Endothelial cell of umbilical vein (primary cell): ENCODE measurements around the gene GRIFIN. TPM values are rescaled to one million over a fixed set of nuclear protein-coding genes. Genes with fewer than 3 reads are reported as not detected.

ENCODE experiments used
- BruUV-seq: library from RNA; stranded (reverse); fragments of 400-500 nt; replicated peaks from 2 replicates; lab custom pipeline; 2021; lab: Mats Ljungman, UMichigan
- CTCF ChIA-PET: fragments of 300-600, 350-600 bp; sonication (Branson Sonifier 250); formaldehyde crosslinking; loops from one replicate; lab custom pipeline; 2021; ENCODE audit warnings: antibody characterized with exemption, inconsistent platforms; lab: Charles Lee
- POLR2A ChIA-PET: fragments of 300-600, 350-600 bp; sonication (Branson Sonifier 250); formaldehyde crosslinking; loops from one replicate; lab custom pipeline; 2021; ENCODE audit warnings: antibody characterized with exemption, inconsistent platforms; lab: Charles Lee
- DNase-seq: peaks from one replicate; pipeline ENCODE4 v3.0.0-alpha.2; 2011; ENCODE audit warnings: low read depth, low spot score
- FAIRE-seq: peaks from 2 replicates; lab custom pipeline; 2011; peaks lifted over from hg19 to GRCh38; lab: Jason Lieb, UNC
- H2AFZ ChIP-seq: 2 replicates; pipeline ENCODE4 v1.6.0; 2012; ENCODE audit warnings: low read depth, low read length, control low read depth, inconsistent platforms
- H3K27ac ChIP-seq: 2 replicates; pipeline ENCODE4 v1.5.1; 2011; ENCODE audit warnings: low read depth, mild to moderate bottlenecking, control low read depth, low read length, moderate library complexity; ENCODE audit not compliant: insufficient read depth
- H3K27me3 ChIP-seq, 2 experiments: 2 replicates each; pipeline versions ENCODE4 v1.6.0 to v1.6.1; 2011; ENCODE audit warnings: low read length in 2 of 2, mixed read lengths in 1 of 2; ENCODE audit not compliant: control insufficient read depth in 2 of 2, insufficient read depth in 2 of 2
- H3K36me3 ChIP-seq, 2 experiments: 2 replicates in 1 of 2; 3 replicates in 1 of 2; pipeline ENCODE4 v1.5.1; 2011; ENCODE audit warnings: low read length in 2 of 2, mild to moderate bottlenecking in 1 of 2, moderate library complexity in 1 of 2; ENCODE audit not compliant: control insufficient read depth in 2 of 2, insufficient read depth in 2 of 2; ENCODE audit errors: extremely low read depth in 1 of 2
- H3K4me1 ChIP-seq: 3 replicates; pipeline ENCODE4 v1.5.1; 2011; ENCODE audit warnings: mild to moderate bottlenecking, low read length; ENCODE audit not compliant: control insufficient read depth, insufficient read depth; ENCODE audit errors: extremely low read depth
- H3K4me2 ChIP-seq: 2 replicates; pipeline ENCODE4 v1.6.1; 2011; ENCODE audit warnings: low read length, control low read depth, mixed read lengths; ENCODE audit not compliant: insufficient read depth
- H3K4me3 ChIP-seq, 3 experiments: fragments of 200-600 bp in 1 of 3; sonication (generic), shearing (Covaris generic) in 1 of 3; replicated peaks in 1 of 3; 2 replicates each; pipeline ENCODE4 v1.5.1; 2011 to 2016; ENCODE audit warnings: control low read depth in 3 of 3, low read length in 3 of 3, mild to moderate bottlenecking in 2 of 3, inconsistent platforms in 1 of 3, low read depth in 1 of 3, moderate library complexity in 1 of 3; ENCODE audit not compliant: insufficient read depth in 1 of 3
- H3K79me2 ChIP-seq: 2 replicates; pipeline ENCODE4 v1.6.0; 2012; ENCODE audit warnings: low read length, inconsistent platforms; ENCODE audit not compliant: control insufficient read depth, insufficient read depth
- H3K9ac ChIP-seq: replicated peaks from 2 replicates; pipeline ENCODE3; 2011; ENCODE audit warnings: low read length, control low read depth; ENCODE audit not compliant: insufficient read depth; ENCODE audit errors: extremely low read depth
- H3K9me1 ChIP-seq: replicated peaks from 3 replicates; pipeline ENCODE4 v1.6.0; 2011; ENCODE audit warnings: mild to moderate bottlenecking, low read length; ENCODE audit not compliant: control insufficient read depth, insufficient read depth; ENCODE audit errors: extremely low read depth
- H3K9me3 ChIP-seq: replicated peaks from 2 replicates; pipeline ENCODE4 v1.5.1; 2012; ENCODE audit warnings: low read length, inconsistent platforms; ENCODE audit not compliant: control insufficient read depth, insufficient read depth
- H4K20me1 ChIP-seq: replicated peaks from 2 replicates; pipeline ENCODE3; 2011; ENCODE audit warnings: mild to moderate bottlenecking, low read length; ENCODE audit not compliant: control insufficient read depth, insufficient read depth; ENCODE audit errors: extremely low read depth
- EZH2 ChIP-seq: IDR thresholded peaks from 2 replicates; pipeline ENCODE4 v1.6.1; 2012; ENCODE audit warnings: borderline replicate concordance, low read depth, mild to moderate bottlenecking, moderate library complexity, low read length, inconsistent platforms; ENCODE audit not compliant: severe bottlenecking
- FOS ChIP-seq: IDR thresholded peaks from 2 replicates; pipeline ENCODE4 v1.6.1; 2011; ENCODE audit warnings: mild to moderate bottlenecking, low read length, moderate library complexity, borderline replicate concordance; ENCODE audit not compliant: insufficient read depth
- GATA2 ChIP-seq: IDR thresholded peaks from 2 replicates; pipeline ENCODE4 v1.7.0; 2011; ENCODE audit warnings: low read depth, mild to moderate bottlenecking, moderate library complexity, mixed read lengths, low read length; ENCODE audit not compliant: insufficient read length, insufficient read depth
- JUN ChIP-seq: IDR thresholded peaks from 2 replicates; pipeline ENCODE4 v1.6.1; 2011; ENCODE audit warnings: borderline replicate concordance, low read depth; ENCODE audit not compliant: insufficient read length, insufficient read depth
- MYC ChIP-seq: IDR thresholded peaks from one replicate; pipeline ENCODE4 v1.6.1; 2011; ENCODE audit warnings: mild to moderate bottlenecking, low read depth, low read length
- POLR2A ChIP-seq: IDR thresholded peaks from 2 replicates; pipeline ENCODE4 v1.6.1; 2012; ENCODE audit warnings: low read depth, mild to moderate bottlenecking, control low read depth, low read length
- POLR2AphosphoS5 ChIP-seq: IDR thresholded peaks from 2 replicates; pipeline ENCODE4 v1.6.1; 2012; ENCODE audit warnings: low read depth, mild to moderate bottlenecking, control low read depth, low read length, moderate library complexity; ENCODE audit not compliant: insufficient read depth
- dilution Hi-C: fragments of 300-500 bp; cut with MboI; formaldehyde crosslinking; loops from one replicate; pipeline ENCODE4 v1.15.0; 2019; ENCODE audit warnings: low sequenced_read_pairs; ENCODE audit not compliant: extremely low pct_ligation_motif_present
- intact Hi-C: fragments of 100-400 bp; cut with micrococcal nuclease; formaldehyde crosslinking; loops from one replicate; pipeline ENCODE4 v1.10.0; 2022
- polyA plus RNA-seq, 4 experiments: library from polyadenylated mRNA; depleted of rRNA in 3 of 4; stranded (reverse) in 3 of 4; unstranded in 1 of 4; fragments of >200 nt; gene quantifications; 2 replicates each; pipeline versions ENCODE4 v1.2.1 to v1.2.3, GENCODE V29; 2011 to 2012; ENCODE audit warnings: missing spikeins in 1 of 4
- total RNA-seq: library from RNA; stranded (reverse); gene quantifications from 2 replicates; pipeline ENCODE4 v1.2.3, GENCODE V29; 2021
- TF ChIP-seq, protein P1 (sequence below), 2 donors: IDR thresholded peaks; 1 replicate in 1 of 2; 2 replicates in 1 of 2; pipeline ENCODE4 v1.5.1; 2011; ENCODE audit warnings: low read length in 2 of 2, mild to moderate bottlenecking in 2 of 2, moderate library complexity in 2 of 2, control low read depth in 1 of 2, inconsistent platforms in 1 of 2, low read depth in 1 of 2; ENCODE audit not compliant: insufficient read depth in 1 of 2; ENCODE audit errors: extremely low read depth in 1 of 2
- TF ChIP-seq, protein P2 (sequence below): IDR thresholded peaks from 2 replicates; pipeline ENCODE4 v1.6.1; 2011; ENCODE audit not compliant: insufficient read depth, insufficient read length

The GRIFIN gene
- total and polyA plus RNA-seq, 2 donors (not counting 3 experiments of a cell fraction or from before 2014, with no cell fraction given): not detected

DNA sequence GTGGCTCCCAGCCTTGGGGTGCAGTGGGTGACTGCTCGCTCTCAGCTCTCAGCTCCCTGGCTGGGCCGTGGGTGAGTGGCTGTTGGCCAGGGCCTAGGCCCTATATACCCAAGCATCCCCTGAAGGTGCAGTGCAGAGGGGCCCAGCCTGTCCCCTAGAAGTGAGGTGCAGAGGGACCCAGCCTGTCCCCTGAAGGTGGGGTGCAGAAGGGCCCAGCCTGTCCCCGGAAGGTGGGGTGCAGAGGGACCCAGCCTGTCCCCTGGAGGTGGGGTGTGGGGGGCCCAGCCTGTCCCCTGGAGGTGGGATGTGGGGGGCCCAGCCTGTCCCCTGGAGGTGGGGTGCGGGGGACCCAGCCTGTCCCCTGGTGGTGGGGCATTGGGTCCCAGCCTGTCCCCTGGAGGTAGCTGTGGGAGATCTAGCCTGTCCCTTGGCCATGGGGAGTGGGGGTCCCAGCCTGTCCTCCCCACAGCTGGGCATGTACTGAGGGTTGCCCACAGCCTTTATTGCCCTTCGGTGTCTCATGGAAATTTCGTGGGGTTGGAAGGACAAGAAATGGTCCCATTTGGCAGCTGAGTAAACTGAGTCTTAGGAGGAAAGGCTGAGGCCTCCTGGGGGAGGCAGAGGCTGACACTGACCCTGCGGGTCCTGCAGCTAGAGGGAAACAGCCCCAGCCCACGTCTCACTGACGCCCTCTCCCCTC, 25.9 kb upstream of the GRIFIN start:
- ChIA-PET CTCF (interaction anchor here (0.6 to 1.2 kb wide), 3 partner anchors 9 to 103 kb away, joined by 3 to 4 read pairs (median 4); no protein-coding TSS in a partner anchor), POLR2A (no interaction called here)
- Histone ChIP-seq H3K4me1 (no peaks in the 10 kb centered on the region), H3K9ac (no peak overlapping the region), H3K79me2 (no peaks in the 10 kb centered on the region), H3K27ac (no peak overlapping the region), H3K9me3 (no peaks in the 10 kb centered on the region), H2AFZ (no peak overlapping the region), H3K4me3 (no peak overlapping the region), H3K27me3 (no peaks in the 10 kb centered on the region), H3K4me2 (no peak overlapping the region), H3K9me1 (no peaks in the 10 kb centered on the region), H4K20me1 (no peaks in the 10 kb centered on the region), H3K36me3 (no peaks in the 10 kb centered on the region)
- dilution Hi-C loops: no loop called here
- intact Hi-C loops: no loop called here
- no peak for DNase-seq
- BruUV-seq: no TSS peak
- no peak for FAIRE-seq
- TF ChIP-seq JUN (no peak), FOS (no peak), POLR2A (no peak), GATA2 (no peak), POLR2AphosphoS5 (no peak), MYC (no peak), EZH2 (no peak)
- TF ChIP-seq, protein P1, sequence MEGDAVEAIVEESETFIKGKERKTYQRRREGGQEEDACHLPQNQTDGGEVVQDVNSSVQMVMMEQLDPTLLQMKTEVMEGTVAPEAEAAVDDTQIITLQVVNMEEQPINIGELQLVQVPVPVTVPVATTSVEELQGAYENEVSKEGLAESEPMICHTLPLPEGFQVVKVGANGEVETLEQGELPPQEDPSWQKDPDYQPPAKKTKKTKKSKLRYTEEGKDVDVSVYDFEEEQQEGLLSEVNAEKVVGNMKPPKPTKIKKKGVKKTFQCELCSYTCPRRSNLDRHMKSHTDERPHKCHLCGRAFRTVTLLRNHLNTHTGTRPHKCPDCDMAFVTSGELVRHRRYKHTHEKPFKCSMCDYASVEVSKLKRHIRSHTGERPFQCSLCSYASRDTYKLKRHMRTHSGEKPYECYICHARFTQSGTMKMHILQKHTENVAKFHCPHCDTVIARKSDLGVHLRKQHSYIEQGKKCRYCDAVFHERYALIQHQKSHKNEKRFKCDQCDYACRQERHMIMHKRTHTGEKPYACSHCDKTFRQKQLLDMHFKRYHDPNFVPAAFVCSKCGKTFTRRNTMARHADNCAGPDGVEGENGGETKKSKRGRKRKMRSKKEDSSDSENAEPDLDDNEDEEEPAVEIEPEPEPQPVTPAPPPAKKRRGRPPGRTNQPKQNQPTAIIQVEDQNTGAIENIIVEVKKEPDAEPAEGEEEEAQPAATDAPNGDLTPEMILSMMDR (IDR thresholded peaks at IDR 0.05; ENCODE audit: extremely low read depth in 1 of 2, insufficient read depth in 1 of 2, low read depth in 1 of 2, low read length in 2 of 2): no peak
- TF ChIP-seq, protein P2, sequence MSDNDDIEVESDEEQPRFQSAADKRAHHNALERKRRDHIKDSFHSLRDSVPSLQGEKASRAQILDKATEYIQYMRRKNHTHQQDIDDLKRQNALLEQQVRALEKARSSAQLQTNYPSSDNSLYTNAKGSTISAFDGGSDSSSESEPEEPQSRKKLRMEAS: no peak
